GM23338 (cell line): ENCODE data around the gene RFX4. TPM values are rescaled to one million over a fixed set of nuclear protein-coding genes. Genes with fewer than 3 reads are reported as not detected.

Experiments
- ATAC-seq: fragments of 200-7000 bp; cut with Tn5 transposase; 3 replicates; pipeline ENCODE4 v1.9.1; 2020
- DNase-seq: peaks from one replicate; pipeline ENCODE4 v3.0.0-alpha.2; 2015; ENCODE audit warnings: low spot score
- H2AFZ ChIP-seq: fragments of 200-600 bp; sonication (generic); 2 replicates; pipeline ENCODE4 v1.8.0; 2016; ENCODE audit warnings: antibody characterized with exemption, mild to moderate bottlenecking, moderate library complexity
- H3F3A ChIP-seq: fragments of 200-600 bp; sonication (generic); replicated peaks from 2 replicates; pipeline ENCODE4 v1.8.0; 2017; ENCODE audit warnings: antibody characterized with exemption, mixed run types, low read depth
- H3K27ac ChIP-seq: fragments of 200-600 bp; sonication (generic); 2 replicates; pipeline ENCODE4 v1.6.1; 2016; ENCODE audit warnings: low read depth
- H3K27me3 ChIP-seq: fragments of 200-600 bp; sonication (generic); 2 replicates; pipeline ENCODE4 v1.8.0; 2016; ENCODE audit warnings: mild to moderate bottlenecking, mixed run types, moderate library complexity; ENCODE audit not compliant: insufficient read depth
- H3K36me3 ChIP-seq: fragments of 200-600 bp; sonication (generic); 2 replicates; pipeline ENCODE4 v1.8.0; 2016; ENCODE audit warnings: mild to moderate bottlenecking; ENCODE audit not compliant: insufficient read depth
- H3K4me1 ChIP-seq: fragments of 200-600 bp; sonication (generic); 2 replicates; pipeline ENCODE4 v1.8.0; 2016; ENCODE audit warnings: mild to moderate bottlenecking, moderate library complexity; ENCODE audit not compliant: insufficient read depth
- H3K4me2 ChIP-seq: fragments of 200-600 bp; sonication (generic); 2 replicates; pipeline ENCODE4 v1.7.1; 2017; ENCODE audit warnings: mixed run types
- H3K4me3 ChIP-seq: fragments of 200-600 bp; sonication (generic); 2 replicates; pipeline ENCODE4 v1.6.1; 2016; ENCODE audit warnings: mixed run types
- H3K79me2 ChIP-seq: fragments of 200-600 bp; sonication (generic); replicated peaks from 2 replicates; pipeline ENCODE4 v1.8.0; 2017; ENCODE audit warnings: mild to moderate bottlenecking; ENCODE audit not compliant: insufficient read depth
- H3K9me2 ChIP-seq: fragments of 200-600 bp; sonication (generic); 2 replicates; pipeline ENCODE4 v1.8.0; 2017; ENCODE audit not compliant: insufficient read depth
- H4K20me1 ChIP-seq: fragments of 200-600 bp; sonication (generic); replicated peaks from 2 replicates; pipeline ENCODE4 v1.8.0; 2017; ENCODE audit warnings: mild to moderate bottlenecking; ENCODE audit not compliant: insufficient read depth
- H3K27ac Mint-ChIP-seq: 2 replicates; pipeline ENCODE4 v1.8.0; 2020; ENCODE audit warnings: inconsistent platforms, mild to moderate bottlenecking, moderate library complexity, mixed read lengths
- H3K27me3 Mint-ChIP-seq: 3 replicates; pipeline ENCODE4 v1.8.0; 2022; ENCODE audit warnings: low read depth, mild to moderate bottlenecking, moderate library complexity, mixed read lengths, inconsistent platforms; ENCODE audit not compliant: insufficient read depth, poor library complexity
- H3K36me3 Mint-ChIP-seq: 3 replicates; pipeline ENCODE4 v1.8.0; 2021; ENCODE audit warnings: low read depth, mild to moderate bottlenecking, inconsistent platforms, moderate library complexity, mixed read lengths
- H3K4me1 Mint-ChIP-seq: 3 replicates; pipeline ENCODE4 v1.8.0; 2020; ENCODE audit warnings: mild to moderate bottlenecking, inconsistent platforms, mixed read lengths
- H3K4me3 Mint-ChIP-seq: 3 replicates; pipeline ENCODE4 v1.8.0; 2021; ENCODE audit warnings: moderate library complexity, mild to moderate bottlenecking, inconsistent platforms, mixed read lengths
- H3K9me3 Mint-ChIP-seq: 3 replicates; pipeline ENCODE4 v1.8.0; 2020; ENCODE audit warnings: moderate library complexity, mild to moderate bottlenecking, inconsistent platforms, mixed read lengths
- CREB1 ChIP-seq: fragments of 250-450 bp; sonication (Bioruptor Pico); IDR thresholded peaks from 2 replicates; pipeline ENCODE4 v1.5.0; 2020; ENCODE audit warnings: low read depth, mild to moderate bottlenecking, moderate library complexity
- EZH2 ChIP-seq: fragments of 200-600 bp; sonication (generic); IDR thresholded peaks from one replicate; pipeline ENCODE4 v1.8.0; 2017; ENCODE audit warnings: antibody characterized with exemption, mild to moderate bottlenecking, low read depth; ENCODE audit not compliant: unreplicated experiment
- EZH2phosphoT487 ChIP-seq: fragments of 200-600 bp; sonication (generic); IDR thresholded peaks from one replicate; pipeline ENCODE4 v1.8.1; 2018; ENCODE audit warnings: antibody characterized with exemption; ENCODE audit not compliant: unreplicated experiment
- JUNB ChIP-seq: IDR thresholded peaks from one replicate; pipeline ENCODE4 v1.6.1; 2016; ENCODE audit warnings: antibody characterized with exemption; ENCODE audit not compliant: unreplicated experiment
- NANOG ChIP-seq: IDR thresholded peaks from 2 replicates; pipeline ENCODE4 v1.6.1; 2016; ENCODE audit warnings: antibody characterized with exemption, borderline replicate concordance
- POLR2AphosphoS5 ChIP-seq: IDR thresholded peaks from 2 replicates; pipeline ENCODE4 v1.6.1; 2016; ENCODE audit warnings: antibody characterized with exemption, low read depth
- REST ChIP-seq: IDR thresholded peaks from one replicate; pipeline ENCODE4 v1.6.1; 2018; ENCODE audit warnings: antibody characterized with exemption; ENCODE audit not compliant: unreplicated experiment
- polyA plus RNA-seq: library from polyadenylated mRNA; unstranded; fragments of >200 nt; fragmentation: Nextera tagmentation; extraction: Ambion mirVana; gene quantifications from 2 replicates; pipeline ENCODE4 v1.2.1, GENCODE V29; 2016
- total RNA-seq: library from RNA; depleted of rRNA; stranded (reverse); fragments of >200 nt; shearing (Covaris generic); gene quantifications from 2 replicates; pipeline ENCODE4 v1.2.3, GENCODE V29; 2014
- TF ChIP-seq, protein P1 (sequence below): IDR thresholded peaks from 2 replicates; pipeline ENCODE4 v1.6.1; 2016; ENCODE audit warnings: antibody characterized with exemption
- TF ChIP-seq, protein P2 (sequence below): fragments of 250-450 bp; sonication (Bioruptor Pico); IDR thresholded peaks from 2 replicates; pipeline ENCODE4 v1.5.0; 2020; ENCODE audit warnings: mild to moderate bottlenecking, moderate library complexity

The RFX4 gene
- total and polyA plus RNA-seq, 2 experiments from 2014 or later: 0.23 TPM; not detected in 1

GRCh38 chr12:106745181-106745745 is 162.5 kb downstream of the RFX4 start:
- H3K27me3 ChIP-seq: no peaks in the 10 kb centered on the region
- no peak overlapping the region for H3K27ac ChIP-seq
- ATAC-seq (no peak), DNase-seq (no peak)
- H3K4me3 ChIP-seq: no peak overlapping the region
- Mint-ChIP-seq H3K4me1 (peaks cover 42% of the 10 kb centered on the region), H3K36me3 (no peaks in the 10 kb centered on the region), H3K27ac (no peak overlapping the region), H3K27me3 (peaks cover 5% of the 10 kb centered on the region), H3K9me3 (no peaks in the 10 kb centered on the region; the same call in 2 of the 3 replicates), H3K4me3 (no peak overlapping the region)
- H2AFZ ChIP-seq: no peak overlapping the region
- peaks cover 27% of the 10 kb centered on the region for H3K4me1 ChIP-seq
- no peaks in the 10 kb centered on the region for H3K79me2 ChIP-seq
- no peak overlapping the region for H3K4me2 ChIP-seq
- no peak for TF ChIP-seq REST
- TF ChIP-seq, protein P1, sequence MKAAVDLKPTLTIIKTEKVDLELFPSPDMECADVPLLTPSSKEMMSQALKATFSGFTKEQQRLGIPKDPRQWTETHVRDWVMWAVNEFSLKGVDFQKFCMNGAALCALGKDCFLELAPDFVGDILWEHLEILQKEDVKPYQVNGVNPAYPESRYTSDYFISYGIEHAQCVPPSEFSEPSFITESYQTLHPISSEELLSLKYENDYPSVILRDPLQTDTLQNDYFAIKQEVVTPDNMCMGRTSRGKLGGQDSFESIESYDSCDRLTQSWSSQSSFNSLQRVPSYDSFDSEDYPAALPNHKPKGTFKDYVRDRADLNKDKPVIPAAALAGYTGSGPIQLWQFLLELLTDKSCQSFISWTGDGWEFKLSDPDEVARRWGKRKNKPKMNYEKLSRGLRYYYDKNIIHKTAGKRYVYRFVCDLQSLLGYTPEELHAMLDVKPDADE: no peak
- TF ChIP-seq NANOG: no peak
- TF ChIP-seq JUNB: no peak
- no peak for TF ChIP-seq POLR2AphosphoS5
- TF ChIP-seq CREB1 (CRISPR knock-in tag): no peak
- TF ChIP-seq, protein P2, sequence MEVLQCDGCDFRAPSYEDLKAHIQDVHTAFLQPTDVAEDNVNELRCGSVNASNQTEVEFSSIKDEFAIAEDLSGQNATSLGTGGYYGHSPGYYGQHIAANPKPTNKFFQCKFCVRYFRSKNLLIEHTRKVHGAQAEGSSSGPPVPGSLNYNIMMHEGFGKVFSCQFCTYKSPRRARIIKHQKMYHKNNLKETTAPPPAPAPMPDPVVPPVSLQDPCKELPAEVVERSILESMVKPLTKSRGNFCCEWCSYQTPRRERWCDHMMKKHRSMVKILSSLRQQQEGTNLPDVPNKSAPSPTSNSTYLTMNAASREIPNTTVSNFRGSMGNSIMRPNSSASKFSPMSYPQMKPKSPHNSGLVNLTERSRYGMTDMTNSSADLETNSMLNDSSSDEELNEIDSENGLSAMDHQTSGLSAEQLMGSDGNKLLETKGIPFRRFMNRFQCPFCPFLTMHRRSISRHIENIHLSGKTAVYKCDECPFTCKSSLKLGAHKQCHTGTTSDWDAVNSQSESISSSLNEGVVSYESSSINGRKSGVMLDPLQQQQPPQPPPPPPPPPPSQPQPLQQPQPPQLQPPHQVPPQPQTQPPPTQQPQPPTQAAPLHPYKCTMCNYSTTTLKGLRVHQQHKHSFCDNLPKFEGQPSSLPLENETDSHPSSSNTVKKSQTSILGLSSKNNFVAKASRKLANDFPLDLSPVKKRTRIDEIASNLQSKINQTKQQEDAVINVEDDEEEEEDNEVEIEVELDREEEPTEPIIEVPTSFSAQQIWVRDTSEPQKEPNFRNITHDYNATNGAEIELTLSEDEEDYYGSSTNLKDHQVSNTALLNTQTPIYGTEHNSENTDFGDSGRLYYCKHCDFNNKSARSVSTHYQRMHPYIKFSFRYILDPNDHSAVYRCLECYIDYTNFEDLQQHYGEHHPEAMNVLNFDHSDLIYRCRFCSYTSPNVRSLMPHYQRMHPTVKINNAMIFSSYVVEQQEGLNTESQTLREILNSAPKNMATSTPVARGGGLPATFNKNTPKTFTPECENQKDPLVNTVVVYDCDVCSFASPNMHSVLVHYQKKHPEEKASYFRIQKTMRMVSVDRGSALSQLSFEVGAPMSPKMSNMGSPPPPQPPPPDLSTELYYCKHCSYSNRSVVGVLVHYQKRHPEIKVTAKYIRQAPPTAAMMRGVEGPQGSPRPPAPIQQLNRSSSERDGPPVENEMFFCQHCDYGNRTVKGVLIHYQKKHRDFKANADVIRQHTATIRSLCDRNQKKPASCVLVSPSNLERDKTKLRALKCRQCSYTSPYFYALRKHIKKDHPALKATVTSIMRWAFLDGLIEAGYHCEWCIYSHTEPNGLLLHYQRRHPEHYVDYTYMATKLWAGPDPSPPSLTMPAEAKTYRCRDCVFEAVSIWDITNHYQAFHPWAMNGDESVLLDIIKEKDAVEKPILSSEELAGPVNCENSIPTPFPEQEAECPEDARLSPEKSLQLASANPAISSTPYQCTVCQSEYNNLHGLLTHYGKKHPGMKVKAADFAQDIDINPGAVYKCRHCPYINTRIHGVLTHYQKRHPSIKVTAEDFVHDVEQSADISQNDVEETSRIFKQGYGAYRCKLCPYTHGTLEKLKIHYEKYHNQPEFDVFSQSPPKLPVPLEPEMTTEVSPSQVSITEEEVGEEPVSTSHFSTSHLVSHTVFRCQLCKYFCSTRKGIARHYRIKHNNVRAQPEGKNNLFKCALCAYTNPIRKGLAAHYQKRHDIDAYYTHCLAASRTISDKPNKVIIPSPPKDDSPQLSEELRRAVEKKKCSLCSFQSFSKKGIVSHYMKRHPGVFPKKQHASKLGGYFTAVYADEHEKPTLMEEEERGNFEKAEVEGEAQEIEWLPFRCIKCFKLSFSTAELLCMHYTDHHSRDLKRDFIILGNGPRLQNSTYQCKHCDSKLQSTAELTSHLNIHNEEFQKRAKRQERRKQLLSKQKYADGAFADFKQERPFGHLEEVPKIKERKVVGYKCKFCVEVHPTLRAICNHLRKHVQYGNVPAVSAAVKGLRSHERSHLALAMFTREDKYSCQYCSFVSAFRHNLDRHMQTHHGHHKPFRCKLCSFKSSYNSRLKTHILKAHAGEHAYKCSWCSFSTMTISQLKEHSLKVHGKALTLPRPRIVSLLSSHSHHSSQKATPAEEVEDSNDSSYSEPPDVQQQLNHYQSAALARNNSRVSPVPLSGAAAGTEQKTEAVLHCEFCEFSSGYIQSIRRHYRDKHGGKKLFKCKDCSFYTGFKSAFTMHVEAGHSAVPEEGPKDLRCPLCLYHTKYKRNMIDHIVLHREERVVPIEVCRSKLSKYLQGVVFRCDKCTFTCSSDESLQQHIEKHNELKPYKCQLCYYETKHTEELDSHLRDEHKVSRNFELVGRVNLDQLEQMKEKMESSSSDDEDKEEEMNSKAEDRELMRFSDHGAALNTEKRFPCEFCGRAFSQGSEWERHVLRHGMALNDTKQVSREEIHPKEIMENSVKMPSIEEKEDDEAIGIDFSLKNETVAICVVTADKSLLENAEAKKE (CRISPR knock-in tag): no peak
- no peak for TF ChIP-seq EZH2phosphoT487
- TF ChIP-seq EZH2: no peak
- no peaks in the 10 kb centered on the region for H4K20me1 ChIP-seq
- H3K9me2 ChIP-seq: no peaks in the 10 kb centered on the region
- H3K36me3 ChIP-seq: no peaks in the 10 kb centered on the region
- no peaks in the 10 kb centered on the region for H3F3A ChIP-seq
